Osteocyte (in vitro differentiated cells): ENCODE data around the gene GPAT2. TPM values are rescaled to one million over a fixed set of nuclear protein-coding genes. Genes with fewer than 3 reads are reported as not detected.
"Not testable (repeated sequence)": the region's sequence is repeated elsewhere in the genome, so short reads cannot be mapped to it uniquely, and the experiment has no call there.

Experiments used
- DNase-seq: peaks from one replicate; pipeline ENCODE4 v3.0.0; 2021; ENCODE audit warnings: mixed read lengths; ENCODE audit not compliant: unreplicated experiment; ENCODE audit errors: extremely low spot score
- H3K27ac Mint-ChIP-seq: one replicate; pipeline ENCODE4 v1.8.0; 2021; ENCODE audit warnings: mild to moderate bottlenecking, mixed read lengths; ENCODE audit not compliant: unreplicated experiment
- H3K27me3 Mint-ChIP-seq: one replicate; pipeline ENCODE4 v1.8.0; 2021; ENCODE audit warnings: mixed read lengths; ENCODE audit not compliant: unreplicated experiment
- H3K36me3 Mint-ChIP-seq: one replicate; pipeline ENCODE4 v1.8.0; 2021; ENCODE audit warnings: mixed read lengths; ENCODE audit not compliant: unreplicated experiment
- H3K4me1 Mint-ChIP-seq: one replicate; pipeline ENCODE4 v1.8.0; 2021; ENCODE audit warnings: mixed read lengths; ENCODE audit not compliant: unreplicated experiment
- H3K4me3 Mint-ChIP-seq: one replicate; pipeline ENCODE4 v1.8.0; 2021; ENCODE audit warnings: mild to moderate bottlenecking, moderate library complexity, mixed read lengths; ENCODE audit not compliant: unreplicated experiment
- H3K9me3 Mint-ChIP-seq: one replicate; pipeline ENCODE4 v1.8.0; 2021; ENCODE audit warnings: mixed read lengths; ENCODE audit not compliant: unreplicated experiment
- CTCF ChIP-seq: fragments of 200-600 bp; sonication (generic); IDR thresholded peaks from 2 replicates; pipeline ENCODE4 v1.5.0; 2021; ENCODE audit warnings: antibody characterized with exemption, mild to moderate bottlenecking, moderate library complexity
- total RNA-seq: library from RNA; stranded (reverse); gene quantifications from 2 replicates; pipeline ENCODE4 v1.2.1, GENCODE V29; 2021

The GPAT2 gene
- total RNA-seq, 1 donor from 2014 or later: not detected

- not testable (repeated sequence) for H3K27ac Mint-ChIP-seq, H3K27me3 Mint-ChIP-seq, H3K4me1 Mint-ChIP-seq, H3K9me3 Mint-ChIP-seq, H3K4me3 Mint-ChIP-seq, DNase-seq, H3K36me3 Mint-ChIP-seq
- TF ChIP-seq CTCF: peak; percentile 61
Measured at GRCh38 chr2:96063116-96063899, 28.6 kb upstream of the GPAT2 start.

- not testable (repeated sequence) for H3K27ac Mint-ChIP-seq, H3K36me3 Mint-ChIP-seq, H3K27me3 Mint-ChIP-seq
Measured at GRCh38 chr2:96062483-96062882, 27.8 kb upstream of the GPAT2 start.

GRCh38 chr2:96061901-96062300, 27.2 kb upstream of the GPAT2 start:
- not testable (repeated sequence) for H3K36me3 Mint-ChIP-seq

More at GRCh38 chr2:96062483-96062882, 27.8 kb upstream of the GPAT2 start:
- not testable (repeated sequence) for DNase-seq, H3K9me3 Mint-ChIP-seq, H3K4me1 Mint-ChIP-seq, H3K4me3 Mint-ChIP-seq

GRCh38 chr2:96061197-96061817, 26.6 kb upstream of the GPAT2 start:
- H3K4me3 Mint-ChIP-seq, H3K36me3 Mint-ChIP-seq, H3K9me3 Mint-ChIP-seq, DNase-seq, H3K27me3 Mint-ChIP-seq, H3K27ac Mint-ChIP-seq, H3K4me1 Mint-ChIP-seq: not testable (repeated sequence)

More at GRCh38 chr2:96061901-96062300, 27.2 kb upstream of the GPAT2 start:
- H3K27ac Mint-ChIP-seq, H3K4me3 Mint-ChIP-seq, H3K27me3 Mint-ChIP-seq, H3K4me1 Mint-ChIP-seq, H3K9me3 Mint-ChIP-seq, DNase-seq: not testable (repeated sequence)

GRCh38 chr2:96060325-96060724, 25.6 kb upstream of the GPAT2 start:
- not testable (repeated sequence) for H3K36me3 Mint-ChIP-seq, H3K4me3 Mint-ChIP-seq, DNase-seq, H3K27ac Mint-ChIP-seq, H3K9me3 Mint-ChIP-seq, H3K4me1 Mint-ChIP-seq, H3K27me3 Mint-ChIP-seq

- not testable (repeated sequence) for DNase-seq, H3K4me3 Mint-ChIP-seq, H3K9me3 Mint-ChIP-seq, H3K27me3 Mint-ChIP-seq, H3K4me1 Mint-ChIP-seq, H3K36me3 Mint-ChIP-seq, H3K27ac Mint-ChIP-seq
Measured at GRCh38 chr2:96059443-96059842, 24.7 kb upstream of the GPAT2 start.

- H3K27me3 Mint-ChIP-seq, DNase-seq, H3K4me3 Mint-ChIP-seq, H3K36me3 Mint-ChIP-seq, H3K4me1 Mint-ChIP-seq, H3K27ac Mint-ChIP-seq, H3K9me3 Mint-ChIP-seq: not testable (repeated sequence)
Measured at GRCh38 chr2:96055830-96056229, 21.1 kb upstream of the GPAT2 start.

GRCh38 chr2:96054537-96054936, 19.8 kb upstream of the GPAT2 start:
- not testable (repeated sequence) for H3K36me3 Mint-ChIP-seq, H3K27me3 Mint-ChIP-seq, H3K9me3 Mint-ChIP-seq, H3K27ac Mint-ChIP-seq, H3K4me1 Mint-ChIP-seq, H3K4me3 Mint-ChIP-seq, DNase-seq

- H3K27ac Mint-ChIP-seq, H3K9me3 Mint-ChIP-seq, H3K36me3 Mint-ChIP-seq, H3K4me1 Mint-ChIP-seq, H3K4me3 Mint-ChIP-seq, H3K27me3 Mint-ChIP-seq, DNase-seq: not testable (repeated sequence)
Measured at GRCh38 chr2:96053385-96053784, 18.7 kb upstream of the GPAT2 start.

- not testable (repeated sequence) for H3K9me3 Mint-ChIP-seq, H3K4me1 Mint-ChIP-seq, H3K36me3 Mint-ChIP-seq, H3K27ac Mint-ChIP-seq, H3K27me3 Mint-ChIP-seq, H3K4me3 Mint-ChIP-seq, DNase-seq
Measured at GRCh38 chr2:96052632-96053031, 17.9 kb upstream of the GPAT2 start.

- not testable (repeated sequence) for H3K27ac Mint-ChIP-seq, H3K36me3 Mint-ChIP-seq, H3K9me3 Mint-ChIP-seq, H3K27me3 Mint-ChIP-seq, DNase-seq, H3K4me3 Mint-ChIP-seq, H3K4me1 Mint-ChIP-seq
Measured at GRCh38 chr2:96049917-96050262, 15.2 kb upstream of the GPAT2 start.
